WI38 (cell line): ENCODE measurements around the gene MAP1B.

Experiments
- H3K4me3 ChIP-seq: 2 replicates; pipeline ENCODE4 v1.5.1; 2011; ENCODE audit warnings: low read depth, mild to moderate bottlenecking, control low read depth, low read length
- CTCF ChIP-seq: IDR thresholded peaks from 2 replicates; pipeline ENCODE4 v1.5.1; 2012; ENCODE audit warnings: low read depth, mild to moderate bottlenecking, control low read depth, low read length

MAP1B gene

GRCh38 chr5:72133212-72133990 is 26.1 kb downstream of the MAP1B start:
- TF ChIP-seq CTCF = no peak
- H3K4me3 ChIP-seq = no peak overlapping the region

- H3K4me3 ChIP-seq = no peak overlapping the region
- no peak for TF ChIP-seq CTCF
These were observed 27.1 kb downstream of the MAP1B start for GRCh38 chr5:72134226-72134899.

GRCh38 chr5:72137826-72138409 is 30.6 kb downstream of the MAP1B start:
- TF ChIP-seq CTCF = no peak; the same call in 1 of the 2 replicates
- H3K4me3 ChIP-seq = no peak overlapping the region

GRCh38 chr5:72138943-72139521 is 31.8 kb downstream of the MAP1B start:
- TF ChIP-seq CTCF = no peak
- H3K4me3 ChIP-seq = no peak overlapping the region

- no peak for TF ChIP-seq CTCF
- no peak overlapping the region for H3K4me3 ChIP-seq
These were observed 33.4 kb downstream of the MAP1B start for GRCh38 chr5:72140711-72141110.

- no peak for TF ChIP-seq CTCF
- no peak overlapping the region; the same call in 1 of the 2 replicates for H3K4me3 ChIP-seq
These were observed 34.4 kb downstream of the MAP1B start for GRCh38 chr5:72141440-72142355.
